HG02973 (cell line): ENCODE results near the gene TMEM266.

Experiments used
- ATAC-seq: cut with Tn5 transposase; IDR thresholded peaks from one replicate; pipeline ENCODE4 v1.9.1; 2021; ENCODE audit warnings: moderate library complexity; ENCODE audit not compliant: unreplicated experiment

TMEM266 gene

DNA sequence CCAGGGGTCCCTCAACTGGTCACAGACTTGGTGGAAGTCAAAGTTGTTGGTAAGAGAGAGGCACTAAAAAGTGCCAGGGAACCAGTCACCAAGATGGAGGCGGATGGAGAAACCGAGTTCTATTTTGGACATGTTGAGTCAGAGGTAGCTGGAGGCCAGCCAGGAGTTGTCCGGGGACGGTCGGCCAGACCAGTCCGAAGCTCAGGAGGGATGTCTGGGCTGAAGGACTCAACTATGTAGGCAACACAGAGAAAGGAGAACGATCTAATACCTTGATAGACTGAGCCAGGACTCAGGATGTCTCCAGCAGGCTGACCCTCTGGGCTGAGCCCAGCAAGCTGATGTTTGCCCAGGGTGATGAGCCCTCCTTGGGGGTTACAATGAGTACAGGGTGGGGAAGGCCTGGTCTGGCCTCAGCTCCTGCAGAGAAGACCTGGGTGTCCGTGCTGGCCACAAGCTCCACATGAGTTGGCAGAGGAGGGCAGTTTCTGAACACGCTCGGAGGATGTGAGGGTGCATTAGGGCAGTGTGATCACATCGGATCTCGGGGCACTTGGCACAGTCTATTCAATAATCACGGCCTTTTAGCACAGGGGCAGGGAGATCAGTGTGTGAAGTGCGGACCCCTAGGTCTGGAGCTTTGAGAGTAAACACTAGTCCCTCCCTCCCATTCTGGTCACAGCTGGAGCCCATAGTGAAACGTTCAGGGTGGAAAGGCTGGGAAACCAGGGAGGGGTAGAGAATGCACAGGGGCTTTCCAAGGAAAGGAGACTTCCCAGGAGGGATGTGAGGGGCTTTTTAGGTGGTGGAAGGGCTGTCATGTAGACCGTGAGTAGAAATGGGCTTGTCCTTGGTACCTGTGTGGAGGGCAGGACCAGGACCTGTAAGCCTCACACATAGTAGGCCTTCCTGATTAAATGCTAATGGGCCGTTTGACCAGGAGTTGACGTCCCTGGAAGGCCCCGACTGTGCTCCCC, 139.6 kb downstream of the TMEM266 start:
- no peak for ATAC-seq

DNA sequence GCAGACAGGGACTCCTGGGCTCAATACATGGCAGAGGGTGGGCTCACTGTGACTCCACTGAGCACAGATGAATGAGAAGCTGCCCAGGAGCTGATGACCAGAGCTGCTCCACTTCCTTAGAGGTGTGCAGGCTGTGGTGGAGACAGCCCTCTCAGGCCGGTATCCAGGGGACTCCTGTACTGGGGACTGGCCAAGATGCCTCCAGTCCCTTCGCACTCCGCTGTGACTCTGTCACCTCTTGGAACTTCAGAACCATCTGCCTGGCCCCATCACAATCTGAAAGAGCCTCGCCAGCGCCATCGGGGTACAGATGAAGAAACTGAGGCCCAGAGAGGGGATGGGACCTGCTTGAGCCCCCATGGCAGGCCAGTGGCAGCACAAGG, 140.3 kb downstream of the TMEM266 start:
- no peak for ATAC-seq

DNA sequence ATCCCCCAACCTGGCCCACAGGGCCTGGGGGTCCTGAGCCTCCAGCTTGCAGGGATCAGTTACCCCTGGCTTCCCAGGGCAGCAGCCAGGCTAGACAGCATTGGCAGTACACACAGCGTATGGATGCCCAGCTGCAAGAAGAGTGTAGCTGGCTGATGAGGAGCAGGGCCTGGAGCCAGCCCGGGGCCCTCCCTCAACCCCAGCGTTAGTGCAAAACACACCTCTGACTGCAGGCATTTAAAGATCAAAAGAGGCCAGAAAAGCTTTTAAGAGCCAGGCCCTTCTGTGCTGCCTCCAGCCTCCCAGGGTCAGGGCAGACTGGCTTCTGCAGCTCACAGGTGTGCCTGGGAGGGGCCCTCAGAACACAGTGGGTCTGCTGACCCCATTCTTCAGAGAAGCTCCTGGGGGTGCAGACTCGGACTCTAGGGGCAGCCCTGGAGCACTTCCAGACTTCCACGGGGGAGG, 140.9 kb downstream of the TMEM266 start:
- no peak for ATAC-seq

- ATAC-seq: no peak
These were observed 141.9 kb downstream of the TMEM266 start for GRCh38 chr15:76201536-76202255.

- no peak for ATAC-seq
These were observed 143.7 kb downstream of the TMEM266 start for GRCh38 chr15:76203346-76204108.

GRCh38 chr15:76204109-76204845, 144.5 kb downstream of the TMEM266 start:
- ATAC-seq: no peak

DNA sequence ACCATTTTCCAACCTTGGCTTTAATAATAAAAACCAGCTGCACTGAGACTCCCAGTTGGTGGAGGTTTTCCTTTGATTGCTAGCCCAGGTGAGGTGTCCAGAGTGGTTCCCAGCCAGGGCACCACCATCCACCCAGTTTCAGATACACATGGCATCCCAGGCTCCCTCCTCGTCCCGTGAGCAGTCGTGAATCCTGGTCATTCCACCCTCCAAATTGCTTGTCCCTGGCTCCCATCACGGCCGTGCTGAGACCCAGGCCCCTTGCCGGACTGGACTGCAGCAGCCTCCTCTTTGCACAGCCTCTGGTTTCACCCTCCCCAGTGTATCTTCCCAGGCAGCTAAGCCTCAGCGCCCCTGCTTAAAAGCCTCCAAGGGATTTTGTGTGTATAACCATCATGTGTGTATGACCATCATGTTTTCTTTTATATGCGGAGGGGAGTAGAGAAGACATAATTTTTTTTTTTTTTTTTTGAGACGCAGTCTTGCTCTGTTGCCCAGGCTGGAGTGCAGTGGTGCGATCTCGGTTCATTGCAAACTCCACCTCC, 145.2 kb downstream of the TMEM266 start:
- no peak for ATAC-seq

DNA sequence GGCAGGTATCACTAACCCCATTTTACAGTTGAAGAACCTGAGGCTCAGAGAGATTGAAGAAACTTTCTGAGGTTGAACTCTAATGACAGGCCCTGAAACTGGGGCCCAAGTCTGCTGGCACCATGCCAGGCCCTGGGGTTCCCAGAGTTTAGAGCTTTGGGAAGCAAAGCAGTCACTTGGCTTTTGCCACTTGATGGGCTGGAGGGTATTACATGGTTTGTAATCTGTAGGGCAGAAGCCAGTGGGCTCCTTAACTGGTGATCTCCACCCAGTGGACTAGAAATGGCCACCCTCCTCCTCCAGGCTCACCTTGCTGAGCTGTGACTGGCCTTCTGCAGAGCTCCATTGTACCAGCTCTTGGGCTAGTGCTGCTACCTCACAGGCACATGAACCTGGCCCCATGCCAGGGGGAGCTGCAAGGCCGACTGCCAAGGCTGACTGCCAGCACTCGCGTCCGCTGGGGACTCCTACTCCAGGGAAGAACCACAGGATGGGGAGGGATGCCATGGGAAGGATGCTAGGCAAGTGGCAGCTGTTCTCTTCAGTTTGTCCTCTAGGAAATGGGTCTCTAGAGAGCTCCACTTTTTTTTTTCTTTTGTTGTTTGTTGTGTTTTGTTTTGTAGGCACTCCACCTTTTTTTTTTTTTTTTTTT, 146.7 kb downstream of the TMEM266 start:
- no peak for ATAC-seq

- ATAC-seq: no peak
These were observed 148.4 kb downstream of the TMEM266 start for GRCh38 chr15:76208084-76208785.

- no peak for ATAC-seq
These were observed 149.1 kb downstream of the TMEM266 start for GRCh38 chr15:76208786-76209424.

DNA sequence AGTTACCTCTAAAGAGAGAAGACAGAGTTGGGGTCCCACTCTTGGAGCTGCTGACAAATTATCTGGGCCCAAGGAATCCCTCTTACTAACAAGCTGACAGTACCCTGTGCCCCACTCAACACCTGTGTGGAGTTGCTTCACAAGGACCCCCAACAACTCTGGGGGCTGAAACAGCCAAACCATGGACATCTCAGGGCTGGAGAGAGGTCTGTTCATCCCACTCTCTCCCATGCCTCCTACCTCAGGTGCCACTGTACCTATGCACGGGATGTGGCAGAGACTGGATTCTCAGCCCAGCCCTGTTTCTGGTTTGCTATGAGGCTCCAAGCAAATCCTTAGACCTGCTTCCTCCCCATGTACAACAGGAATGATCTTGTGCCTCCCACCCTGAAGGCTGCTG, 149.7 kb downstream of the TMEM266 start:
- ATAC-seq: no peak

GRCh38 chr15:76209942-76210341, 150.2 kb downstream of the TMEM266 start:
- ATAC-seq: no peak

- ATAC-seq: no peak
These were observed 155.8 kb downstream of the TMEM266 start for GRCh38 chr15:76215634-76216033.

DNA sequence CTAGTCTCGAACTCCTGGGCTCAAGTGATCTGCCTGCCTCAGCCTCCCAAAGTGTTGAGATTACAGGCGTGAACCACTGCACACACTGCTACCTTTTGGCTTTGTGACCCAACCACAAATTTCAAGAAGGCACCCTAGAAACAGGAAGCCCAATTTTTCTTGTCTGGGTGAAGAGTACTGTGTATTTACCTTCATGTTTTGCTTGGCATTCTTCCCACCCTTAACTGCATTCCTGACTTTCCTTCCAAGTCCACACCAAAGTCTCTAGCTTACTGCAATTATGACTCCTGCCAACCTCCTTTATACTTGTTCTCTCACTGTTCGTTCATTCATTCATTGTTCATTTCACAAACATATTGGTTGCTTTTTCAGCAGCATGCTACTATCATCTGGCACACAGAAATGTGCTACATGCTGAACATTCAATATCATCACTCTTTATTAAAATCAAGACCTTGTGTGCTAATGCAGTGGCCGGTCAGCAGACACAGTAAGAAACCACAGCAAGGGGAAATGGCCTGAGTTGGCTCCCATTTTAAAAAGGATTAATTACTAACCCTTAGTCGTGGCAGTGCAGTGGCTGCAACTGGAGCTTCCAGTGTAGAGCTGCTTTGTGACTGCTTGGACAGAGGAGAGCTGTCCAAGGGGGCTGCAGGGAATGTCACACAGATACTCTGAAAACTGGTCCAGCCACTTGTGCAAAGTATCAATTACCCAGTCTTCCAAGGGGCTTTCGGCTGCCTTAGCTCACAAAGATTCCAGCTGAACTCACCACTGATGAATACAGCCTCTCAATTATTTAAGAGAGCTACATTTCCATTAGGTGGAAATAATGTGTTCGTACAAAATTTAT, 157.5 kb downstream of the TMEM266 start:
- no peak for ATAC-seq

- ATAC-seq: no peak
These were observed 158.1 kb downstream of the TMEM266 start for GRCh38 chr15:76217882-76218217.

- ATAC-seq: no peak
These were observed 161.4 kb downstream of the TMEM266 start for GRCh38 chr15:76221085-76221767.

DNA sequence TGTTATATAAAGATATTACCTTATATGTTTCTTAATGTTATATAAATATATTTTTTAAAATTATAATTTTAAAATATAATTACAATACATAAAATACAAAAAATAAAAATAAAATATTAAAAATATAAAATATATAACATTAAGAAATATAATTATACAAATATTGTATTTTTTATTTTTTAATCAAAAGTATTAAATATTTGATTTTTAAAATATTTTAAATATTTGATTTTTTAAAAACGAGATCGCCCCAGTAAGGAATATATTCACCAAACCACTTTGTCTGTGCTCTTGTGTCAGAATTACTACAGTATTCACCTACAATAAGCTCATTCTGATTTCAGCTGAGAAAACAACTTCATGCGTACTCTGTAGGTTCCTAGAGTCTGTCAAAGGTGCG, 162.4 kb downstream of the TMEM266 start:
- ATAC-seq: no peak
